Measurements from ENCODE around the gene INTS6L. TPM values are rescaled to one million over a fixed set of nuclear protein-coding genes. Genes with fewer than 3 reads are reported as not detected.
"Not testable (repeated sequence)": the region's sequence is repeated elsewhere in the genome, so short reads cannot be mapped to it uniquely, and the experiment has no call there.

INTS6L gene
- polyA plus RNA-seq, 4 donors, result 17.8 to 34.3 (median 25.5) TPM

- no peak for DNase-seq (ENCODE audit: low read depth in 4 of 4, low spot score in 2 of 4)
Measured at GRCh38 chrX:135522878-135523693, 2.6 kb downstream of the INTS6L start.

- DNase-seq (ENCODE audit: low read depth in 4 of 4, low spot score in 2 of 4), result no peak
Measured at GRCh38 chrX:135528254-135528653, 7.8 kb downstream of the INTS6L start.

- no peak for DNase-seq (ENCODE audit: low read depth in 4 of 4, low spot score in 2 of 4)
Measured at GRCh38 chrX:135528756-135529155, 8.3 kb downstream of the INTS6L start.

- DNase-seq (ENCODE audit: low read depth in 4 of 4, low spot score in 2 of 4), result no peak
Measured at GRCh38 chrX:135530097-135530496, 9.6 kb downstream of the INTS6L start.

GRCh38 chrX:135531813-135532212, 11.4 kb downstream of the INTS6L start:
- no peak for DNase-seq (ENCODE audit: low read depth in 4 of 4, low spot score in 2 of 4)

GRCh38 chrX:135535077-135535940, 14.8 kb downstream of the INTS6L start:
- DNase-seq (ENCODE audit: low read depth in 4 of 4, low spot score in 2 of 4), result no peak

GRCh38 chrX:135536877-135537276, 16.4 kb downstream of the INTS6L start:
- DNase-seq (ENCODE audit: low read depth in 4 of 4, low spot score in 2 of 4), result no peak

- no peak for DNase-seq (ENCODE audit: low read depth in 4 of 4, low spot score in 2 of 4)
Measured at GRCh38 chrX:135541351-135541750, 20.9 kb downstream of the INTS6L start.

- DNase-seq (ENCODE audit: low read depth in 4 of 4, low spot score in 2 of 4), result no peak
Measured at GRCh38 chrX:135543172-135543571, 22.7 kb downstream of the INTS6L start.

GRCh38 chrX:135543924-135544323, 23.5 kb downstream of the INTS6L start:
- DNase-seq (ENCODE audit: low read depth in 4 of 4, low spot score in 2 of 4), result no peak

GRCh38 chrX:135544338-135544948, 24.0 kb downstream of the INTS6L start:
- no peak for DNase-seq (ENCODE audit: low read depth in 4 of 4, low spot score in 2 of 4)

GRCh38 chrX:135547767-135548166, 27.3 kb downstream of the INTS6L start:
- DNase-seq (ENCODE audit: low read depth in 4 of 4, low spot score in 2 of 4), result no peak

GRCh38 chrX:135549519-135549918, 29.1 kb downstream of the INTS6L start:
- no peak for DNase-seq (ENCODE audit: low read depth in 4 of 4, low spot score in 2 of 4)

- no peak for DNase-seq (ENCODE audit: low read depth in 4 of 4, low spot score in 2 of 4)
Measured at GRCh38 chrX:135556055-135556454, 35.6 kb downstream of the INTS6L start.

- DNase-seq (ENCODE audit: low read depth in 4 of 4, low spot score in 2 of 4), result no peak
Measured at GRCh38 chrX:135557344-135557743, 36.9 kb downstream of the INTS6L start.

GRCh38 chrX:135572436-135572835, 52.0 kb downstream of the INTS6L start:
- no peak for DNase-seq (ENCODE audit: low read depth in 4 of 4, low spot score in 2 of 4)

- no peak for DNase-seq (ENCODE audit: low read depth in 4 of 4, low spot score in 2 of 4)
Measured at GRCh38 chrX:135581496-135581895, 61.0 kb downstream of the INTS6L start.

GRCh38 chrX:135585153-135585552, 64.7 kb downstream of the INTS6L start:
- DNase-seq (ENCODE audit: low read depth in 4 of 4, low spot score in 2 of 4), result no peak

GRCh38 chrX:135591871-135592270, 71.4 kb downstream of the INTS6L start:
- no peak for DNase-seq (ENCODE audit: low read depth in 4 of 4, low spot score in 2 of 4)

GRCh38 chrX:135594049-135594448, 73.6 kb downstream of the INTS6L start:
- DNase-seq (ENCODE audit: low read depth in 4 of 4, low spot score in 2 of 4), result not testable (repeated sequence)

GRCh38 chrX:135594453-135594852, 74.0 kb downstream of the INTS6L start:
- DNase-seq (ENCODE audit: low read depth in 4 of 4, low spot score in 2 of 4), result not testable (repeated sequence)
